ENCODE data around the gene CCBE1.

DNA sequence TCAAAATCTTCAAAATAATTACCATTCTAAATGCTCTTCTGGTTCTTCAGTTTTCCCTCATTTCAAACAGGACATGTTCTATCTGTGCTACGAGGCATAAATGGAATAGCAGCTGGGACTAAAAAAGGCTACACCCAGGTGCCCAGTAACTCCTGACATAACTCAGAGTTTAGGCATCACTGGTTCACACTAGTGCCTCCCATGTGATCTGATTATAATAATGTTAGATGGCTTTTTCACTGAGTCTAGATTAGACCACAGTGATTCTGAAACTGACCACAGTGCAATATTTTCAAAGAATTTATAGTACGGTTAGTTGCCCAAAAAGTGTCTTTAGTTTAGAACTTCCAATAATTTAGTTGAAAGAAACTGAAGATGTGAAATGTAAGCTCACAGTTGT lies 123.3 kb downstream of the CCBE1 start:
- TF ChIP-seq POLR2AphosphoS5 (IDR thresholded peaks at IDR 0.05; ENCODE audit: low read depth, low read length) (no peak), POLR2A (IDR thresholded peaks at IDR 0.05; ENCODE audit: low read depth, low read length) (no peak), TAF1 (IDR thresholded peaks at IDR 0.05; ENCODE audit: borderline replicate concordance, low read depth, low read length) (no peak)

Measured in GM12892 (cell line).